HL-60 (cell line): ENCODE results near the gene HEXIM1.

Experiments used
- GABPA ChIP-seq: IDR thresholded peaks from 2 replicates; pipeline ENCODE4 v1.6.1; 2012; ENCODE audit warnings: low read depth
- POLR2AphosphoS5 ChIP-seq: IDR thresholded peaks from 2 replicates; pipeline ENCODE4 v1.6.1; 2012; ENCODE audit warnings: low read depth
- SPI1 ChIP-seq: IDR thresholded peaks from 2 replicates; pipeline ENCODE4 v1.6.1; 2012; ENCODE audit warnings: low read depth, mild to moderate bottlenecking, borderline replicate concordance
- TF ChIP-seq, protein P1 (sequence below): IDR thresholded peaks from one replicate; pipeline ENCODE4 v1.5.1; 2011; ENCODE audit warnings: low read length, control low read depth, inconsistent platforms; ENCODE audit not compliant: insufficient read depth
- TF ChIP-seq, protein P2 (sequence below): IDR thresholded peaks from 2 replicates; pipeline ENCODE4 v1.6.1; 2012; ENCODE audit warnings: low read depth; ENCODE audit not compliant: insufficient replicate concordance

DNA sequence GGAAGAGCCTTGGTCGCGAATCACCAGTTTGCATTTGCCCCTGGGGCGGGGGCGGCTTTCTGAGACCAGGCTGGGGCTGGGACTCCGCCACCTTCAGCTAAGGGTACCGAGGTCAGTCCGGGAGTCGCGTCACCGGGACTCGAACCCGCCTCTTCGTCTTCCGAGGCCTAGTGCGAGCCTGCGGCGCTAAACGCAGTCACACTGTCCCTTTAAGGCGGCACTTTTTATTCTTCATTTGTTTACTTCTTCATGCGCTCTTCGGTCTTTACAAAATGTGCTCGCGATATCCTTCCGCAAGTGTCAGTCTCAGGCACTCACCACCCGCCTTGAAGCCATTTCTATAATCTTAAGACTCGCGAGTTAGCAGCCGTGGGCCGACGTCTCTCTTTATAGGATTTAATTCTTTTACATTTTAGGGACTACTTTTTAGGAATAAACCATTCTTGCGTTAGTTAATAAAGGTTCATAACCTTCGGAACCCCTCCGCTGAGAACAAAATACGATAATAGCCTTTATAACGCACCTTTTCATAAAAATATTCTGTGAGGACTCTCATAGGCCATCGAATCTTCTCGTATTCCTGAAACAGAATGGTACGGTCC is 593 bp upstream of the HEXIM1 start:
- TF ChIP-seq, protein P1, sequence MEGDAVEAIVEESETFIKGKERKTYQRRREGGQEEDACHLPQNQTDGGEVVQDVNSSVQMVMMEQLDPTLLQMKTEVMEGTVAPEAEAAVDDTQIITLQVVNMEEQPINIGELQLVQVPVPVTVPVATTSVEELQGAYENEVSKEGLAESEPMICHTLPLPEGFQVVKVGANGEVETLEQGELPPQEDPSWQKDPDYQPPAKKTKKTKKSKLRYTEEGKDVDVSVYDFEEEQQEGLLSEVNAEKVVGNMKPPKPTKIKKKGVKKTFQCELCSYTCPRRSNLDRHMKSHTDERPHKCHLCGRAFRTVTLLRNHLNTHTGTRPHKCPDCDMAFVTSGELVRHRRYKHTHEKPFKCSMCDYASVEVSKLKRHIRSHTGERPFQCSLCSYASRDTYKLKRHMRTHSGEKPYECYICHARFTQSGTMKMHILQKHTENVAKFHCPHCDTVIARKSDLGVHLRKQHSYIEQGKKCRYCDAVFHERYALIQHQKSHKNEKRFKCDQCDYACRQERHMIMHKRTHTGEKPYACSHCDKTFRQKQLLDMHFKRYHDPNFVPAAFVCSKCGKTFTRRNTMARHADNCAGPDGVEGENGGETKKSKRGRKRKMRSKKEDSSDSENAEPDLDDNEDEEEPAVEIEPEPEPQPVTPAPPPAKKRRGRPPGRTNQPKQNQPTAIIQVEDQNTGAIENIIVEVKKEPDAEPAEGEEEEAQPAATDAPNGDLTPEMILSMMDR: no peak
- no peak for TF ChIP-seq POLR2AphosphoS5
- TF ChIP-seq, protein P2, sequence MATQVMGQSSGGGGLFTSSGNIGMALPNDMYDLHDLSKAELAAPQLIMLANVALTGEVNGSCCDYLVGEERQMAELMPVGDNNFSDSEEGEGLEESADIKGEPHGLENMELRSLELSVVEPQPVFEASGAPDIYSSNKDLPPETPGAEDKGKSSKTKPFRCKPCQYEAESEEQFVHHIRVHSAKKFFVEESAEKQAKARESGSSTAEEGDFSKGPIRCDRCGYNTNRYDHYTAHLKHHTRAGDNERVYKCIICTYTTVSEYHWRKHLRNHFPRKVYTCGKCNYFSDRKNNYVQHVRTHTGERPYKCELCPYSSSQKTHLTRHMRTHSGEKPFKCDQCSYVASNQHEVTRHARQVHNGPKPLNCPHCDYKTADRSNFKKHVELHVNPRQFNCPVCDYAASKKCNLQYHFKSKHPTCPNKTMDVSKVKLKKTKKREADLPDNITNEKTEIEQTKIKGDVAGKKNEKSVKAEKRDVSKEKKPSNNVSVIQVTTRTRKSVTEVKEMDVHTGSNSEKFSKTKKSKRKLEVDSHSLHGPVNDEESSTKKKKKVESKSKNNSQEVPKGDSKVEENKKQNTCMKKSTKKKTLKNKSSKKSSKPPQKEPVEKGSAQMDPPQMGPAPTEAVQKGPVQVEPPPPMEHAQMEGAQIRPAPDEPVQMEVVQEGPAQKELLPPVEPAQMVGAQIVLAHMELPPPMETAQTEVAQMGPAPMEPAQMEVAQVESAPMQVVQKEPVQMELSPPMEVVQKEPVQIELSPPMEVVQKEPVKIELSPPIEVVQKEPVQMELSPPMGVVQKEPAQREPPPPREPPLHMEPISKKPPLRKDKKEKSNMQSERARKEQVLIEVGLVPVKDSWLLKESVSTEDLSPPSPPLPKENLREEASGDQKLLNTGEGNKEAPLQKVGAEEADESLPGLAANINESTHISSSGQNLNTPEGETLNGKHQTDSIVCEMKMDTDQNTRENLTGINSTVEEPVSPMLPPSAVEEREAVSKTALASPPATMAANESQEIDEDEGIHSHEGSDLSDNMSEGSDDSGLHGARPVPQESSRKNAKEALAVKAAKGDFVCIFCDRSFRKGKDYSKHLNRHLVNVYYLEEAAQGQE: no peak
- TF ChIP-seq SPI1: no peak
- TF ChIP-seq GABPA: no peak
